NAMALWA (cell line): Measurements from ENCODE around the gene SFSWAP.

Experiments used
- DNase-seq: peaks from one replicate; pipeline ENCODE4 v3.0.0-alpha.2; 2015; ENCODE audit warnings: low spot score

Gene SFSWAP

GRCh38 chr12:131835616-131836171, 124.8 kb downstream of the SFSWAP start:
- DNase-seq = no peak

- peak; percentile 27 for DNase-seq
Observed at GRCh38 chr12:131836193-131836592, 125.3 kb downstream of the SFSWAP start.

GRCh38 chr12:131836714-131837397, 126.0 kb downstream of the SFSWAP start:
- DNase-seq = no peak

- DNase-seq = no peak
Observed at GRCh38 chr12:131840643-131841416, 129.9 kb downstream of the SFSWAP start.

GRCh38 chr12:131841547-131841946, 130.7 kb downstream of the SFSWAP start:
- DNase-seq = no peak

- DNase-seq = no peak
Observed at GRCh38 chr12:131842169-131842568, 131.3 kb downstream of the SFSWAP start.

- no peak for DNase-seq
Observed at GRCh38 chr12:131843527-131843926, 132.6 kb downstream of the SFSWAP start.

- DNase-seq = no peak
Observed at GRCh38 chr12:131844140-131844539, 133.2 kb downstream of the SFSWAP start.

- DNase-seq = no peak
Observed at GRCh38 chr12:131844656-131845055, 133.8 kb downstream of the SFSWAP start.

GRCh38 chr12:131845121-131845520, 134.2 kb downstream of the SFSWAP start:
- no peak for DNase-seq

GRCh38 chr12:131847456-131847855, 136.6 kb downstream of the SFSWAP start:
- no peak for DNase-seq

GRCh38 chr12:131848753-131849152, 137.9 kb downstream of the SFSWAP start:
- DNase-seq = no peak
